Activated CD4-positive, alpha-beta T cell treated with anti-CD3 and anti-CD28 coated beads, Interleukin-2, amount 50 U/mL, for 16 hours (primary cell): ENCODE results near the gene ST8SIA6.
"Not testable (repeated sequence)": the region's sequence is repeated elsewhere in the genome, so short reads cannot be mapped to it uniquely, and the experiment has no call there.

Source experiments
- DNase-seq: peaks from one replicate; pipeline ENCODE4 v3.0.0-alpha.2; 2020

The ST8SIA6 gene

GRCh38 chr10:17456032-17456548 lies 1.7 kb upstream of the ST8SIA6 start:
- no peak for DNase-seq

DNA sequence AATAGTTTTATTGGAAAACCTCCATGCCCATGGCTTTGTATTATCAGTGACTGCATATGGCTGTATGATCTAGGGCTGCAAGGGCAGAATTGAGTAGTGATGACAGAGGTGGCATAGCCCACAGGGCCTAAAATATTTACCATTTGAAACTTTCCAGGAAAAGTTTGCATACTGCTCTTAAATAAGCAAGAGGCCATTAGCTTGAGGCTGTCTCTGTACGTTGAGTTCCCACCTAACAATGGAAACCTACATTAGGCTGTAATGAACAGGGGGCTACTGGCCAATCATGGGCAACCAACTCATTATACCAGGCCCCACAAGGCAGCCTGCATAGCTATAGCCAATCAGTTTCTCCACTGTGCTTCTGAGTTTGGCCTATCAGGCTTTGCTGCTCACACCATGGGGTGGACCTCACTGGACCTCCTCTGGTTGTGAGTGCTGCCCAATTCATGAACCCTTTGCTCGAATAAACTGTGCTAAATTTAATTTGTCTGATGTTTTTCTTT lies 673 bp upstream of the ST8SIA6 start:
- DNase-seq: no peak

- DNase-seq: peak; percentile 35
Measured at GRCh38 chr10:17453373-17454091, 863 bp downstream of the ST8SIA6 start.

DNA sequence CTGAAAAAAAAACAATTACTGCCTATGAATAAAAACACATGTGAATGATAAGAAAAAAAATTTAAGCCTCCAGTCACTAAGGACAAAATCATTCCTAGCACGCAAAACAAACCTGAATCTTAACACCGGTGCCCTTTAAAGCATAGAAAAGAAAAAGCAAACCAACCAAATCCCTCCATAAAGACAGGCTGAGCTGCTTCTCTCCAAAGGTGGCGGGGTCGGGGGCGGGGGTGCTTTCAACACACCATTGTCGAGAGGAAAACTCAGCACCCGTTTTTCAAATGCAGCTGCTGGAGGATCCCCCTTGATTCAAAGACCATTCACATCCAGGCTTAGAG lies 1.4 kb downstream of the ST8SIA6 start:
- DNase-seq: no peak

- DNase-seq: peak; percentile 9
Measured at GRCh38 chr10:17452060-17452841, 2.1 kb downstream of the ST8SIA6 start.

GRCh38 chr10:17450024-17450423 lies 4.4 kb downstream of the ST8SIA6 start:
- no peak for DNase-seq

GRCh38 chr10:17445400-17445998 lies 8.9 kb downstream of the ST8SIA6 start:
- DNase-seq: no peak

DNA sequence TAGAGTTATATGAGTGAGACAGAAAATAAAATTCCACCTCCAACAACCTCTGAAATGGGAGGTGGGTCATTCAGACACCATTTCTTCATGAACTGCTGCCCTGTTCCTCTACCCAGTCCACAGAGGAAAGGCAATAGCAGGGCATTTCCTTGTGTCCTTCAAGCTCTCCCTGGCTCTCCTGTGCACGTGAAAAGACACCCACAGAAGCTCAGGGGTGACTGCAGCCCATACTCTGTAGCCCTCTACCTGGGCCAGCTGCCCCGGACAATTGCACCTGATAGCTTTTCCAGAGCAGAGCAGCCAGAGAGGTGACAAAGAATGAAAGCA lies 10.0 kb downstream of the ST8SIA6 start:
- DNase-seq: no peak

DNA sequence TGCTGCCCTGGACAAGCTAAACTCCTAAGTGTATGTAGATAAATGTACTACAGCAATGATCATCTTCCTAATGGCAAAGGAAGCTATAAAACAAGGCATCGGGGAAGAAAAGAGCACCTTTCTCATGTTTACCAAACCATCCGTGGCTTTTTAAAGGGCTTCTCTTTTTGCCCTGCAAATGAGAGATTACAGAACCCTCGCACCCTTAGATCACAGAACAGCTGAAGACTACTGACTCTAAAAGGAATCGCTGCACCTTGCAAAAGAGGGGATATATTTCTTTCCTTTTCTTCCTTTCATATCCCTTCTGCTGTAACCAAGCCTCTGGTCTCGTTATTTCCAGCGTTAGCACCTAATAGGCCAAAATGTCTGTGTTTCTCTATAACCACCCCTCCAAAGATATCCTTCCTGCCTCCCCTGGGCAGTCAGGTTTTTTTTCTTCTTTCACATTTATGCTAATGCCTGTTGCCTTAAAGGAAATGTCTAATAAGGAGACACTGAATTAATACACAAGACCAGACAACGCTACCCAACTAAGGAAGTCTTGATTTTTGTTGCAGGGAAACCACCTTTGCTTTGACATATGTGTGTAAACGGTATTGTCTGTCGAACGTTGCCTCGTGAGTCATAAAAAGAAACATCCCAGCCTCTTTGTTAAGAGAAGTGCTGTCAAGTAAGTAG lies 10.5 kb downstream of the ST8SIA6 start:
- DNase-seq: peak; percentile 90

GRCh38 chr10:17438583-17438982 lies 15.8 kb downstream of the ST8SIA6 start:
- DNase-seq: no peak

DNA sequence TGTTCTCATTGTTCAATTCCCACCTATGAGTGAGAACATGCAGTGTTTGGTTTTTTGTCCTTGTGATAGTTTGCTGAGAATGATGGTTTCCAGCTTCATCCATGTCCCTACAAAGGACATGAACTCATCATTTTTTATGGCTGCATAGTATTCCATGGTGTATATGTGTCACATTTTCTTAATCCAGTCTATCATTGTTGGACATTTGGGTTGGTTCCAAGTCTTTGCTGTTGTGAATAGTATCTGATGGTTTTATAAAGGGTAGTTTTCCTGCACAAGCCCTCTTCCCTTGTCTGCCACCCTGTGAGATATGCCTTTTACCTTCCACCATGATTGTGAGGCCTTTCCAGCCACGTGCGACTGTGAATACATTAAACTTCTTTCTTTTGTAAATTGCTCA lies 17.8 kb downstream of the ST8SIA6 start:
- not testable (repeated sequence) for DNase-seq

GRCh38 chr10:17435953-17436352 lies 18.4 kb downstream of the ST8SIA6 start:
- no peak for DNase-seq

DNA sequence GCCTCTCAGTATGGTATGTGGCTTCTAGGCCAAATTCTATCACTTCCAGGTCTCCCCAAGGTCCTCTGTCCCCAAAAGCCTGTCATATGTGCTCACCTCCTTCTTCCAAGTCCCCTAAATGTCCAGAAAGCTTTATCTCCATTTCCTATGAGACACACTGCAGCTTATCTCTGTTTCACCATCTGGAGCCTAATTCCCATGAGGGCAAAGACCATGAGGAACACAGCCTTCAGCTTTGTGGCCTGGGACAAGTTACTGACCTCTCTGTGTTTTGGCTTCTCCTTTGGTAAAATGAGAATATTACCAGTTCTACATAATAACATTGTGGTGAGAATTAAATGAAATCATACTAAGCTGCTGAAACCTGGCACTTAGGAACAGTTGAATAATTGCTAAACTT lies 19.2 kb downstream of the ST8SIA6 start:
- no peak for DNase-seq

GRCh38 chr10:17432723-17433122 lies 21.7 kb downstream of the ST8SIA6 start:
- no peak for DNase-seq

DNA sequence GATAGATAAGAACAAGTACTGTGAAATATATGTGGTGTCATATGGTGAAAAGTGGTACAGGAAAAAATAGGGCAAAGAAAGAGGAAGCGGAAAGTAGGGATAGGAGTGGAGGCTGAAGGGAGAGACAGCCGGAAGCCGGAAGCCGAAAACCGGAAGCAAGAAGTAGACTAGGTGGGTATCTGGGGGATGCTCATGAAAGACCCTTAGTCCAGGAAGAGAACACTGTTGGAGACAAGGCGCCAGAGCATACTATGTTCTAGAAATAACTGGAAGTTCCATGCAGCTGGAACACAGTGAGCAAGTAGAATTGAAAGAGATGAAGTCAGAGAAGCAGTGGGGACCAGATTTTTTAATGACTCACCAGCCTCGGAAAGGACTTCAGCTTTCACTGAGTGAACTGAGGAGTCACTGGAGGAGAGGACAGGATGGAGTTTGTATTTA lies 22.5 kb downstream of the ST8SIA6 start:
- peak; percentile 18 for DNase-seq

DNA sequence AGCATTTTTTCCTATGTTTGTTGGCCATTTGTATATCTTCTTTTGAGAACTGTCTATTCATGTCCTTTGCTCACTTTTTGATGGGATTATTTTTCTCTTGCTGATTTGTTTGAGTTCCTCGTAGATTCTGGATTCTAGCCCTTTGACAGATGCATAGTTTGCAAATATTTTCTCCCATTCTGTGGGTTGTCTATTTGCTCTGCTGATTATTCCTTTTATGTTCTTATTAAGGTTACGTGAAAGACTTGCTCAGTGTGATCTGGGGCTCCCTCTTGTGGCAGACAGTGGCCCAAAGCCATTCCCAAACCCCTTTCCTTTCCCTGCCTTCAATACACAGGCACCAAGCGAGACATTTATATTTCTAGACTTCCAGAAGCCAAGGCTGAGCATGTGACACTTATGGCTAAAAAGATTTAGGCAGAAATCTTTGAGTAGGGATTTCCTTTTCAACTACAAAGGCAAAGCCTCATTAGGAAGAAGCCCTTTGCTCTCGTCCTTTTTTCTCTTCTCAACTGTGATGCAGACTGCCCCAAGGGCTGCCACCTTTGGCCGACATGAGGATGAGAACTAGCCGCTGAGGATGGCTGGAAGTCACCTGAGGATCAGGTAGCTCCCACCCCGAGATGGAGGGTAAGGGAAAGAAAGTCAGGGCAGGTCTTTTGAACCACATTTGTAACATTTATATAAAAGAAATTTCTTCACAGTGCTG lies 23.6 kb downstream of the ST8SIA6 start:
- DNase-seq: peak; percentile 55

- no peak for DNase-seq
Measured at GRCh38 chr10:17429490-17429889, 24.9 kb downstream of the ST8SIA6 start.

DNA sequence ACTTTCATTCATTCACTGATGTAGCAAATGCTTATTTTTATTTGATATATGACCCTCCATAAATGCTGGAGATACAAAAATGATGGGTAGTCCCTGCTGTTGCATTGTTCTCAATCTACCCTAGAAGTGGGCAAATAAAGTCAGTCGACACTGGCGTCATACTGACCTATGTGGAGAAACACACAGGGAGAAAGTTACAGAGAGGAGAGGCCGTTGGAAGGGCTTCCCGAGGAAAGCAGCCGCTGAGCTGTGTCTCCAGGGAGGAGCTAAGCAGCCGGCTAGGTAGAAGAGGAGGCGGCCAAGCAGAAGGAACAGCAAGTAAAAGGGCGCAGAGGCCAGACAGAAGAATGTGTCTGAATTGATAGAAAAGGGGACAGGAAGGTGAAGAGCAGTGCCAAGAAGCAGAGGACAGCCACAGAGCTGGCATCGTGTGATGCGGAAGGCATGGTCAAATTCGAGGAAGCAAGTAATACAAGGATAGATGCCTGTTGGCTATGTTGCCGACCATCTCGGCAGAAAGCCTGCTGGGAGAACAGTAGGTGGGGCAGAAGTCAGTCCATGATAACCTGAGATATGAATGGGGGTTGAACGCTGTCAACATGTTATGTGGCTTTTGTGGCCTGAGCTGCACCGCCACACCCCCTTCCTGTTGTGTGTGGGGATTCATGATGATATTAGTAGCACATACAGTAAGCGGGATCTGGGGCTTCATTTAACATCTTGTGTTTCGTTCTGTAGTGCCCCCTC lies 25.9 kb downstream of the ST8SIA6 start:
- DNase-seq: peak; percentile 82

DNA sequence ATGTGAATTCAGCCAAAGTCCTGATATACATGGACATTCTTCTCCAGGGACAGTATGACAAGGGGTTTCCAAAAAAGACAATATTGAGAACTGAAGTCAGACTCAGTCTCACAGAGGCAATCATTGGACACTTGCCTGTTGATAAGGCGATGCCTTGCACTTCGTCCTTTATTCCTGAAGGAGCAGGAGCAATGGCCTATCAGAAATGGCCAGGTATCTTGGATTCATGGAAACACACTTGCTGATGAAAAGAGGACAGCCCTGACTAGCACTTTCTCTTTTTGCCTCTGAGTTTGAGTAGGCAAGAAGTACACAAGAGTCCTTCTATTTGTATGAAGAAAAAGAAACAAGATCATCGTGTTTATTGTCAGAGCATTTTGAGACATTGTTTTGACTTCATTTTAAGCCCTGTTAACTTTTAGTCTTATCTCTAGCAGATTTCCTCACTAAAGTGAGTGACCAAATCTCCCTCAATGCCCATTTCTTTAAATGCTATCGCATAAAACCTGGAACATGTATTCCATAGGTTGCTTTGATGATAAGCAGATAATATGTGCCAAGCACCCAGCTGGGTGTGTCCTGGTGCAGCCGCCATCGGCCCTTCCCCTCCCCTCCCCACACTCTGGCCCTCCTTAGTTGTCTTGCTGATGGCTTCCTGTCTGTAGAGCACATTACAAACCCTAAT lies 26.6 kb downstream of the ST8SIA6 start:
- no peak for DNase-seq

DNA sequence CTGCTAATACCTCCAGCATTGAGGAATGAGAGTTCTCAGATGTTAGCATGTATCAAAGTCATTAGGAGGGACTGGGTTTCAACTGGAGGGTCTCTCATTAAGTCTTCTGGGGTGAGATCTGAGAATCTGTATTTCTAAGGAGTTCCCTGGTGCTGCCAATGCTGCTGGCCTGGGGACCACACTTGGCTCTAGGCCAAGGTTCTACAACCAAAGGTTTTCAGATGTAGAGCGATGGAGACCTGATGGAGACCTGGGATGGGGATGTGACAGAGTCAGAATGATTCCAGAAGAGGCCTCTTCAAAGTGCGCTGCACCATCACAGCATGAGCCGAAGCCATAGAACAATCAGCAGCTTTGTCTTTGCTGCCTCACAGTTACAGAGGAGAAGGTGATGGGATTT lies 27.2 kb downstream of the ST8SIA6 start:
- no peak for DNase-seq

GRCh38 chr10:17426263-17426750 lies 28.1 kb downstream of the ST8SIA6 start:
- no peak for DNase-seq
